Tibial artery (tissue), 4 donors: ENCODE results near the gene RNF31.

Source experiments
- DNase-seq, 2 donors: peaks; one replicate each; pipeline ENCODE4 v3.0.0-alpha.2; 2019
- H3K27ac ChIP-seq, 2 donors: fragments of 200-600 bp; sonication (generic) in 1 of 2; 1 replicate in 1 of 2; 2 replicates in 1 of 2; pipeline ENCODE4 v1.5.1; 2018 to 2019; ENCODE audit warnings: mild to moderate bottlenecking in 1 of 2
- H3K27me3 ChIP-seq, 2 donors: fragments of 200-600 bp; sonication (generic) in 1 of 2; one replicate each; pipeline versions ENCODE4 v1.5.1 to v1.6.0; 2016 to 2019
- H3K36me3 ChIP-seq, 3 donors: fragments of 200-600 bp; sonication (generic) in 2 of 3; one replicate each; pipeline ENCODE4 v1.5.1; 2016 to 2019; ENCODE audit warnings: mild to moderate bottlenecking in 2 of 3
- H3K4me1 ChIP-seq, 4 donors: fragments of 200-600 bp; sonication (generic) in 2 of 4; 1 replicate in 3 of 4; 2 replicates in 1 of 4; pipeline ENCODE4 v1.5.1; 2016 to 2019
- H3K4me3 ChIP-seq, 2 donors: fragments of 200-600 bp; sonication (generic) in 1 of 2; 1 replicate in 1 of 2; 2 replicates in 1 of 2; pipeline ENCODE4 v1.5.1; 2018 to 2019; ENCODE audit warnings: mild to moderate bottlenecking in 2 of 2
- H3K9me3 ChIP-seq, 3 donors: fragments of 200-600 bp; sonication (generic) in 1 of 3; one replicate each; pipeline ENCODE4 v1.5.1; 2016 to 2019
- intact Hi-C: fragments of 100-400 bp; cut with DNase I; formaldehyde crosslinking; loops from one replicate; pipeline ENCODE4 v1.15.0; 2023; ENCODE audit warnings: low total_unique reads
- TF ChIP-seq, protein P1 (sequence below), 2 experiments: fragments of 200-600 bp in 1 of 2; fragments of 450-650 bp in 1 of 2; IDR thresholded peaks; one replicate each; pipeline ENCODE4 v1.5.1; 2017 to 2019; ENCODE audit warnings: antibody characterized with exemption in 2 of 2, mild to moderate bottlenecking in 1 of 2, moderate library complexity in 1 of 2

RNF31 gene

DNA sequence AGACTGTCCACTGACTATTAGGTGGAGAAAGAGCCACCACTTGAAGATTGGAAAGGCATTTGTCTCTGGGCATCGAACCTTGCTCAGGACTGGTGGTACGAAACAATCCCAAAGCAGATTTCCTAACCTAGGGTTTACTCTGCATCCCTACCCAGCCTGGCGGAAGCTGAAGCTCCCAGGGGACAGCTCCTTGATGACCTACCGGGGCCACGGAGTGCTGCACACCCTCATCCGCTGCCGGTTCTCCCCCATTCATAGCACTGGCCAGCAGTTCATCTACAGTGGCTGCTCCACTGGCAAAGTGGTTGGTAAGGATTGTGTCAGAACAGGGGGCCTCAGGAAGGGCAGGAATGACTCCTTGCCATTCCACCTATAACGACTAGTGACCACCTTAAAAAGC lies 26.1 kb upstream of the RNF31 start:
- peaks cover 67 to 78% (median 75%) of the 10 kb centered on the region in 3 donors for H3K36me3 ChIP-seq

DNA sequence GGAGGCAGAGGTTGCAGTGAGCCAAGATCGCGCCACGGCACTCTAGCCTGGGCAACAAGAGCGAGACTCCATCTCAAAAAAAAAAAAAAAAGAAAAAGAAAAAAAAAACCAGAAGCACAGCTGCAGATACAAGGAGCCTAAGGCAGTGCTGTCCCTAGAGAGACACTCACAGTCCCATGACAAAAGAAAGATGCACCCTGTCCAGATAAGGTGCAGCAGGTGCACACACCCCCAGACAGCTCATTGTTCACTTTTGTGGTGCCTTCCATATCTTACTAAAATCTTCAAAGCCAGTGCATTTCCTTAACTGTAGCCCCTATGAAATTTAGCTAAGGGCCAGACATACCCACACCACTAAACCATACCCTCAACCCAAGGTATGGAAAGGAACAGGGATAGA lies 24.9 kb upstream of the RNF31 start:
- Histone ChIP-seq H3K9me3 (no peaks in the 10 kb centered on the region), H3K27me3 (no peaks in the 10 kb centered on the region), H3K27ac (no peak overlapping the region), H3K36me3 (peaks cover 63 to 72% (median 64%) of the 10 kb centered on the region in 3 donors), H3K4me3 (no peak overlapping the region), H3K4me1 (peaks cover 0 to under 1% (median 0%) of the 10 kb centered on the region in 4 donors)
- intact Hi-C loops = no loop called here
- no peak for DNase-seq
- TF ChIP-seq, protein P1, sequence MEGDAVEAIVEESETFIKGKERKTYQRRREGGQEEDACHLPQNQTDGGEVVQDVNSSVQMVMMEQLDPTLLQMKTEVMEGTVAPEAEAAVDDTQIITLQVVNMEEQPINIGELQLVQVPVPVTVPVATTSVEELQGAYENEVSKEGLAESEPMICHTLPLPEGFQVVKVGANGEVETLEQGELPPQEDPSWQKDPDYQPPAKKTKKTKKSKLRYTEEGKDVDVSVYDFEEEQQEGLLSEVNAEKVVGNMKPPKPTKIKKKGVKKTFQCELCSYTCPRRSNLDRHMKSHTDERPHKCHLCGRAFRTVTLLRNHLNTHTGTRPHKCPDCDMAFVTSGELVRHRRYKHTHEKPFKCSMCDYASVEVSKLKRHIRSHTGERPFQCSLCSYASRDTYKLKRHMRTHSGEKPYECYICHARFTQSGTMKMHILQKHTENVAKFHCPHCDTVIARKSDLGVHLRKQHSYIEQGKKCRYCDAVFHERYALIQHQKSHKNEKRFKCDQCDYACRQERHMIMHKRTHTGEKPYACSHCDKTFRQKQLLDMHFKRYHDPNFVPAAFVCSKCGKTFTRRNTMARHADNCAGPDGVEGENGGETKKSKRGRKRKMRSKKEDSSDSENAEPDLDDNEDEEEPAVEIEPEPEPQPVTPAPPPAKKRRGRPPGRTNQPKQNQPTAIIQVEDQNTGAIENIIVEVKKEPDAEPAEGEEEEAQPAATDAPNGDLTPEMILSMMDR (IDR thresholded peaks at IDR 0.05) = no peak

More for the DNA sequence above, 26.1 kb upstream of the RNF31 start:
- intact Hi-C loops = no loop called here
- H3K27me3 ChIP-seq = no peaks in the 10 kb centered on the region
- no peak overlapping the region for H3K4me3 ChIP-seq
- TF ChIP-seq, protein P1 (IDR thresholded peaks at IDR 0.05) = no peak
- no peak overlapping the region for H3K27ac ChIP-seq
- no peaks in the 10 kb centered on the region for H3K9me3 ChIP-seq
- H3K4me1 ChIP-seq = peaks cover 0 to 13% (median 6%) of the 10 kb centered on the region in 4 donors
- DNase-seq = no peak

DNA sequence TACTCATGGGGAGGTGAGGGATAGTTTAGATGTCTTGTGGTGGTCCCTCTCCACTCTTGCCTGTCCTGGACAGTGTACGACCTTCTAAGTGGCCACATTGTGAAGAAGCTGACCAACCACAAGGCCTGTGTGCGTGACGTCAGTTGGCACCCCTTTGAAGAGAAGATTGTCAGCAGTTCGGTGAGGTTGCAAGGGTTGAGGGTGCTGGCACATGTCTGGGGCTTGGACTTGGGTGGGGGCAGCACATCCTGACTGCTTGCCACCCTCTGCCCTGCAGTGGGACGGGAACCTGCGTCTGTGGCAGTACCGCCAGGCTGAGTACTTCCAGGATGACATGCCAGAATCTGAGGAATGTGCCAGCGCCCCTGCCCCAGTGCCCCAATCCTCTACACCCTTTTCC lies 24.4 kb upstream of the RNF31 start:
- H3K4me3 ChIP-seq = no peak overlapping the region
- TF ChIP-seq, protein P1 (IDR thresholded peaks at IDR 0.05) = no peak
- H3K9me3 ChIP-seq = no peaks in the 10 kb centered on the region
- DNase-seq = peak in 1 of 2 donors; percentile 33
- intact Hi-C loops = no loop called here
- no peaks in the 10 kb centered on the region for H3K27me3 ChIP-seq
- H3K36me3 ChIP-seq = peaks cover 59 to 68% (median 61%) of the 10 kb centered on the region in 3 donors
- H3K4me1 ChIP-seq = no peaks in the 10 kb centered on the region
- H3K27ac ChIP-seq = no peak overlapping the region

DNA sequence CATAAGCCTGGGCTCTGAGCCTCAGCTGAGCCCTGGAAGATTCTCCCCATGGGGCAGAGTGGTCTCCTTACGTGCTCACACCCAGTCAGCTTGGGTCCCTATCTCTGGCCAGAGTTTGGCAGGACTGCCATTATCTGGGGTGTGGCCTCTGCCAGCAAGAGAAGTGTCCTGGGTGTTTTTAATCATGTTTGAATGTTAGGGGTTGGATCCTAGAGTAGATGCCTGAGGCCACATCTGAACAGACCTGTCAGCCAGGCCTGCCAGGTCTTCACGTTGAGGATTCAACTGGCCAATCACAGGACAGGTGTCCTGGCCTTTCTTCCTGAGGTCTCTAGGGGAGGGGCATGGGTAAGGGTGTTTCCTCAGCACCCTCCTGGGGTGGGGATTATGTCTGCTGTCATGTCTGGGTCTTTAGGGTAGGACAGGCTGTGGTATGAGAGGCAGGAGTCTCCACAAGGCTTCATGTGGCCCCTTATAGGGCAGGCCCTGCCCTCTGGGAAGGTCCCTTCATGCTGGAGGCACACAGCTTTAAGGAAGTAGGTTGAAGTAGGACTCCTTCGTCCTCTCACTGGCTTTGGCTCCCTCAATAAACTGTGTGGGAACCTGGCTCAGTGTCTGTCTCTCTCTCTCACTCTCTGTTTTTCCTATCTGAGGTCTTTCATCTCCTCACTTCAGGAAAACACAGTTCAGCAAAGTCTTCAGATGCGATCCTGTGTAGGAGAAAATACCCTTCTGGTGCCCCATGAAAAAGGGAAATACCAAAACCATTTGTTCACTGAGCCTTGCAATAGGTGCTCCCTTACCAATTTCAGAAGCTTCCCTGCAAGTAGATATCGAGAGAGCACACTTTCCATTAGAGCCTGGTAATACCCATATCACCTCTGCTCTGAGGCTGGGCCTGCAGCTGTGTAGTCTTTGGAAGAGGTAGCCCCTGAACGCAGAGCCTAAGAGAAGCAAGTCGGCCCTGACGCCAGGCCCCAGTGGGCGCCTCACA lies 23.6 kb upstream of the RNF31 start:
- H3K36me3 ChIP-seq = peaks cover 51 to 60% (median 53%) of the 10 kb centered on the region in 3 donors
- no peak overlapping the region for H3K27ac ChIP-seq
- intact Hi-C loops = no loop called here
- H3K27me3 ChIP-seq = no peaks in the 10 kb centered on the region
- H3K4me1 ChIP-seq = no peaks in the 10 kb centered on the region
- H3K9me3 ChIP-seq = no peaks in the 10 kb centered on the region
- no peak overlapping the region for H3K4me3 ChIP-seq
- TF ChIP-seq, protein P1 (IDR thresholded peaks at IDR 0.05) = no peak
- DNase-seq = peak in 1 of 2 donors; percentile 41

DNA sequence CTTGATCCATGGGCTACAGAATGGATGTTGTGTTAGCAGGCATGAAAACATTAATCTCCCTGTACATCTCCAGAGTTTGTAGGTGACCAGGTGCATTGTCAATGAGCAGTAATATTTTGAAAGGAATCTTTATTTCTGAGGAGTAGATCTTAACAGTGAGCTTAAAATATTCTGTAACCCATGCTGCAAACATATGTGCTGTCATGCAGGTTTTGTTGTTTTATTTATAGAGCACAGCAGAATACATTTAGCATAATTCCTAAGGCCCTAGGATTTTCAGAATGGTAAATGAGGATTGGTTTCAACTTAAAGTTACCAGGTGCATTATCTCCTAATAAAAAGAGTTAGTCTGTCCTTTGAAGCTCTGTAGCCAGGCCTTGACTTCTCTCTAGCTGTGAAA lies 20.4 kb upstream of the RNF31 start:
- no peak overlapping the region for H3K27ac ChIP-seq
- TF ChIP-seq, protein P1 (IDR thresholded peaks at IDR 0.05) = no peak
- H3K9me3 ChIP-seq = no peaks in the 10 kb centered on the region
- peaks cover 19 to 34% (median 21%) of the 10 kb centered on the region in 3 donors for H3K36me3 ChIP-seq
- no peak for DNase-seq
- peaks cover 0 to 9% (median 0%) of the 10 kb centered on the region in 4 donors for H3K4me1 ChIP-seq
- H3K27me3 ChIP-seq = no peaks in the 10 kb centered on the region
- intact Hi-C loops = no loop called here
- no peak overlapping the region for H3K4me3 ChIP-seq
